CD8-positive, alpha-beta memory T cell (primary cell): ENCODE measurements around the gene PNPLA3. TPM values are rescaled to one million over a fixed set of nuclear protein-coding genes. Genes with fewer than 3 reads are reported as not detected.

Experiments
- CTCF ChIA-PET: fragments of 350-600 bp; sonication (Branson Sonifier 250); formaldehyde crosslinking; loops from one replicate; lab custom pipeline; 2021; ENCODE audit warnings: antibody characterized with exemption; lab: Charles Lee
- POLR2A ChIA-PET: fragments of 350-600 bp; sonication (Branson Sonifier 250); formaldehyde crosslinking; loops from one replicate; lab custom pipeline; 2021; ENCODE audit warnings: antibody characterized with exemption; lab: Charles Lee
- DNase-seq, 5 donors: peaks; one replicate each; pipeline versions ENCODE4 v3.0.0 to v3.0.0-alpha.2; 2020 to 2022; ENCODE audit warnings: mixed read lengths in 1 of 5
- H3K27ac ChIP-seq: one replicate; pipeline ENCODE4 v1.7.0; 2013; ENCODE audit warnings: low read depth, mild to moderate bottlenecking, low read length, moderate library complexity
- H3K27me3 ChIP-seq: 2 replicates; pipeline ENCODE4 v1.7.0; 2013; ENCODE audit warnings: low read length, mild to moderate bottlenecking; ENCODE audit not compliant: insufficient read depth, poor library complexity, severe bottlenecking
- H3K36me3 ChIP-seq: 2 replicates; pipeline ENCODE4 v1.7.0; 2013; ENCODE audit warnings: mild to moderate bottlenecking, low read length, moderate library complexity; ENCODE audit not compliant: insufficient read depth
- H3K4me1 ChIP-seq: 2 replicates; pipeline ENCODE4 v1.7.0; 2013; ENCODE audit warnings: mild to moderate bottlenecking, low read length, moderate library complexity; ENCODE audit not compliant: insufficient read depth
- H3K4me3 ChIP-seq: 2 replicates; pipeline ENCODE4 v1.7.0; 2013; ENCODE audit warnings: mild to moderate bottlenecking, low read length
- H3K9me3 ChIP-seq: 2 replicates; pipeline ENCODE4 v1.7.0; 2013; ENCODE audit warnings: mild to moderate bottlenecking, low read length
- H3K27ac Mint-ChIP-seq, 8 donors: one replicate each; pipeline ENCODE4 v1.8.0; 2020 to 2021; ENCODE audit warnings: mixed read lengths in 8 of 8, mild to moderate bottlenecking in 6 of 8, inconsistent platforms in 3 of 8, moderate library complexity in 3 of 8
- H3K27me3 Mint-ChIP-seq, 2 donors: one replicate each; pipeline ENCODE4 v1.8.0; 2020 to 2021; ENCODE audit warnings: mixed read lengths in 2 of 2, mild to moderate bottlenecking in 1 of 2, moderate library complexity in 1 of 2
- H3K36me3 Mint-ChIP-seq, 3 donors: one replicate each; pipeline ENCODE4 v1.8.0; 2020 to 2021; ENCODE audit warnings: mixed read lengths in 3 of 3, inconsistent platforms in 1 of 3, mild to moderate bottlenecking in 1 of 3
- H3K4me1 Mint-ChIP-seq, 3 donors: one replicate each; pipeline ENCODE4 v1.8.0; 2020 to 2021; ENCODE audit warnings: mixed read lengths in 3 of 3, inconsistent platforms in 1 of 3, mild to moderate bottlenecking in 1 of 3
- H3K4me3 Mint-ChIP-seq, 7 donors: one replicate each; pipeline ENCODE4 v1.8.0; 2020 to 2021; ENCODE audit warnings: mixed read lengths in 7 of 7, mild to moderate bottlenecking in 6 of 7, moderate library complexity in 4 of 7, inconsistent platforms in 2 of 7
- H3K9me3 Mint-ChIP-seq, 5 donors: one replicate each; pipeline ENCODE4 v1.8.0; 2020 to 2022; ENCODE audit warnings: mixed read lengths in 5 of 5, mild to moderate bottlenecking in 3 of 5, moderate library complexity in 2 of 5, inconsistent platforms in 1 of 5
- polyA plus RNA-seq: library from polyadenylated mRNA; unstranded; fragments of 300-500 nt; fragmentation: Illumina TruSeq; gene quantifications from one replicate; pipeline ENCODE4 v1.2.3, GENCODE V29; 2021
- total RNA-seq, 2 experiments: library from RNA; stranded (reverse); gene quantifications; one replicate each; pipeline ENCODE4 v1.2.3, GENCODE V29; 2021

PNPLA3 gene
- total and polyA plus RNA-seq, 3 experiments from 2014 or later = 0.16 TPM; not detected in 2

- no peaks in the 10 kb centered on the region for H3K27me3 Mint-ChIP-seq
- no peaks in the 10 kb centered on the region for H3K9me3 ChIP-seq
- H3K4me3 ChIP-seq = no peak overlapping the region
- H3K27me3 ChIP-seq = no peaks in the 10 kb centered on the region
- POLR2A ChIA-PET = no interaction called here
- H3K4me3 Mint-ChIP-seq = no peak overlapping the region
- CTCF ChIA-PET = no interaction called here
- peaks cover 0 to 6% (median 4%) of the 10 kb centered on the region in 3 donors for H3K4me1 Mint-ChIP-seq
- H3K36me3 Mint-ChIP-seq = peaks cover 18 to 86% (median 36%) of the 10 kb centered on the region in 3 donors
- no peak for DNase-seq
- no peaks in the 10 kb centered on the region for H3K9me3 Mint-ChIP-seq
- peaks cover 55% of the 10 kb centered on the region for H3K36me3 ChIP-seq
- H3K27ac Mint-ChIP-seq = peak overlapping the region in 1 of 8 donors; percentile 87
- H3K27ac ChIP-seq = no peak overlapping the region
- no peaks in the 10 kb centered on the region for H3K4me1 ChIP-seq
These were observed 43.5 kb downstream of the PNPLA3 start for GRCh38 chr22:43967069-43967468.

- Mint-ChIP-seq H3K9me3 (no peaks in the 10 kb centered on the region), H3K4me3 (no peak overlapping the region), H3K4me1 (peaks cover 0 to 6% (median 3%) of the 10 kb centered on the region in 3 donors), H3K27me3 (no peaks in the 10 kb centered on the region), H3K36me3 (peaks cover 21 to 93% (median 34%) of the 10 kb centered on the region in 3 donors), H3K27ac (peak overlapping the region in 2 of 8 donors; percentile 22 to 26)
- no peak for DNase-seq
- H3K27me3 ChIP-seq = no peaks in the 10 kb centered on the region
- peaks cover 58% of the 10 kb centered on the region for H3K36me3 ChIP-seq
- H3K27ac ChIP-seq = peak overlapping the region; percentile 1
- no peaks in the 10 kb centered on the region for H3K9me3 ChIP-seq
- H3K4me3 ChIP-seq = no peak overlapping the region
- ChIA-PET POLR2A (no interaction called here), CTCF (no interaction called here)
- no peaks in the 10 kb centered on the region for H3K4me1 ChIP-seq
These were observed 45.0 kb downstream of the PNPLA3 start for GRCh38 chr22:43968614-43969013.

GRCh38 chr22:43969021-43969878 is 45.6 kb downstream of the PNPLA3 start:
- Histone ChIP-seq H3K9me3 (no peaks in the 10 kb centered on the region), H3K27ac (peak overlapping the region; percentile 1), H3K4me3 (no peak overlapping the region), H3K36me3 (peaks cover 60% of the 10 kb centered on the region), H3K27me3 (no peaks in the 10 kb centered on the region), H3K4me1 (no peaks in the 10 kb centered on the region)
- POLR2A ChIA-PET = no interaction called here
- Mint-ChIP-seq H3K9me3 (no peaks in the 10 kb centered on the region), H3K36me3 (peaks cover 21 to 94% (median 35%) of the 10 kb centered on the region in 3 donors), H3K27me3 (no peaks in the 10 kb centered on the region), H3K4me3 (no peak overlapping the region), H3K4me1 (peaks cover 0 to 4% (median 3%) of the 10 kb centered on the region in 3 donors), H3K27ac (peak overlapping the region in 2 of 8 donors; percentile 72 to 96)
- DNase-seq = no peak
- CTCF ChIA-PET = no interaction called here

- CTCF ChIA-PET = no interaction called here
- peaks cover 56% of the 10 kb centered on the region for H3K36me3 ChIP-seq
These were observed 46.6 kb downstream of the PNPLA3 start for GRCh38 chr22:43969989-43970755.

GRCh38 chr22:43971112-43971511 is 47.5 kb downstream of the PNPLA3 start:
- Mint-ChIP-seq H3K4me3 (no peak overlapping the region), H3K4me1 (peaks cover 0 to 4% (median 3%) of the 10 kb centered on the region in 3 donors), H3K27ac (no peak overlapping the region), H3K36me3 (peaks cover 21 to 94% (median 34%) of the 10 kb centered on the region in 3 donors), H3K9me3 (no peaks in the 10 kb centered on the region), H3K27me3 (no peaks in the 10 kb centered on the region)
- H3K9me3 ChIP-seq = no peaks in the 10 kb centered on the region
- H3K36me3 ChIP-seq = peaks cover 53% of the 10 kb centered on the region
- no peak for DNase-seq
- H3K4me3 ChIP-seq = no peak overlapping the region
- ChIA-PET CTCF (no interaction called here), POLR2A (no interaction called here)
- no peaks in the 10 kb centered on the region for H3K4me1 ChIP-seq
- no peak overlapping the region for H3K27ac ChIP-seq
- H3K27me3 ChIP-seq = no peaks in the 10 kb centered on the region

More at GRCh38 chr22:43969989-43970755, 46.6 kb downstream of the PNPLA3 start:
- Mint-ChIP-seq H3K27ac (peak overlapping the region in 2 of 8 donors; percentile 29 to 57), H3K36me3 (peaks cover 21 to 94% (median 31%) of the 10 kb centered on the region in 3 donors), H3K4me3 (no peak overlapping the region), H3K9me3 (no peaks in the 10 kb centered on the region), H3K4me1 (peaks cover 0 to 4% (median 3%) of the 10 kb centered on the region in 3 donors), H3K27me3 (no peaks in the 10 kb centered on the region)
- DNase-seq = no peak
- H3K9me3 ChIP-seq = no peaks in the 10 kb centered on the region
- H3K4me3 ChIP-seq = no peak overlapping the region
- POLR2A ChIA-PET = no interaction called here
- no peaks in the 10 kb centered on the region for H3K27me3 ChIP-seq
- no peak overlapping the region for H3K27ac ChIP-seq
- H3K4me1 ChIP-seq = no peaks in the 10 kb centered on the region

- H3K36me3 Mint-ChIP-seq = peaks cover 8 to 95% (median 32%) of the 10 kb centered on the region in 3 donors
- H3K9me3 Mint-ChIP-seq = no peaks in the 10 kb centered on the region
- H3K9me3 ChIP-seq = no peaks in the 10 kb centered on the region
- H3K36me3 ChIP-seq = peaks cover 52% of the 10 kb centered on the region
- H3K27me3 Mint-ChIP-seq = no peaks in the 10 kb centered on the region
- H3K4me3 Mint-ChIP-seq = no peak overlapping the region
- H3K4me3 ChIP-seq = no peak overlapping the region
- ChIA-PET POLR2A (no interaction called here), CTCF (no interaction called here)
- H3K4me1 ChIP-seq = no peaks in the 10 kb centered on the region
- H3K4me1 Mint-ChIP-seq = no peaks in the 10 kb centered on the region
- H3K27ac Mint-ChIP-seq = peak overlapping the region in 1 of 8 donors; percentile 19
- no peak for DNase-seq
- H3K27me3 ChIP-seq = no peaks in the 10 kb centered on the region
- no peak overlapping the region for H3K27ac ChIP-seq
These were observed 49.4 kb downstream of the PNPLA3 start for GRCh38 chr22:43972931-43973462.

GRCh38 chr22:43974028-43974545 is 50.5 kb downstream of the PNPLA3 start:
- no peak for DNase-seq
- H3K9me3 Mint-ChIP-seq = no peaks in the 10 kb centered on the region
- H3K27ac ChIP-seq = no peak overlapping the region
- H3K4me1 Mint-ChIP-seq = no peaks in the 10 kb centered on the region
- ChIA-PET CTCF (no interaction called here), POLR2A (no interaction called here)
- H3K36me3 ChIP-seq = peaks cover 49% of the 10 kb centered on the region
- no peak overlapping the region for H3K4me3 Mint-ChIP-seq
- H3K36me3 Mint-ChIP-seq = peaks cover 14 to 94% (median 34%) of the 10 kb centered on the region in 3 donors
- H3K4me3 ChIP-seq = no peak overlapping the region
- no peaks in the 10 kb centered on the region for H3K4me1 ChIP-seq
- no peaks in the 10 kb centered on the region for H3K9me3 ChIP-seq
- no peak overlapping the region for H3K27ac Mint-ChIP-seq
- H3K27me3 Mint-ChIP-seq = no peaks in the 10 kb centered on the region
- H3K27me3 ChIP-seq = no peaks in the 10 kb centered on the region
